Endothelial cell of umbilical vein (primary cell): ENCODE measurements around the gene CLTCL1.

Experiments used
- CTCF ChIP-seq, 2 donors: IDR thresholded peaks; 1 replicate in 1 of 2; 2 replicates in 1 of 2; pipeline ENCODE4 v1.5.1; 2011; ENCODE audit warnings: low read length in 2 of 2, mild to moderate bottlenecking in 2 of 2, moderate library complexity in 2 of 2, control low read depth in 1 of 2, inconsistent platforms in 1 of 2, low read depth in 1 of 2; ENCODE audit not compliant: insufficient read depth in 1 of 2; ENCODE audit errors: extremely low read depth in 1 of 2
- EZH2 ChIP-seq: IDR thresholded peaks from 2 replicates; pipeline ENCODE4 v1.6.1; 2012; ENCODE audit warnings: borderline replicate concordance, low read depth, mild to moderate bottlenecking, moderate library complexity, low read length, inconsistent platforms; ENCODE audit not compliant: severe bottlenecking
- GATA2 ChIP-seq: IDR thresholded peaks from 2 replicates; pipeline ENCODE4 v1.7.0; 2011; ENCODE audit warnings: low read depth, mild to moderate bottlenecking, moderate library complexity, mixed read lengths, low read length; ENCODE audit not compliant: insufficient read length, insufficient read depth
- MAX ChIP-seq: IDR thresholded peaks from 2 replicates; pipeline ENCODE4 v1.6.1; 2011; ENCODE audit not compliant: insufficient read depth, insufficient read length
- MYC ChIP-seq: IDR thresholded peaks from one replicate; pipeline ENCODE4 v1.6.1; 2011; ENCODE audit warnings: mild to moderate bottlenecking, low read depth, low read length
- POLR2A ChIP-seq: IDR thresholded peaks from 2 replicates; pipeline ENCODE4 v1.6.1; 2012; ENCODE audit warnings: low read depth, mild to moderate bottlenecking, control low read depth, low read length

- TF ChIP-seq CTCF (IDR thresholded peaks at IDR 0.05; ENCODE audit: extremely low read depth in 1 of 2, insufficient read depth in 1 of 2, low read depth in 1 of 2, low read length in 2 of 2) = no peak
- TF ChIP-seq MYC = no peak
- TF ChIP-seq POLR2A = no peak
- no peak for TF ChIP-seq EZH2
- TF ChIP-seq MAX = no peak
- TF ChIP-seq GATA2 = no peak
Observed at GRCh38 chr22:19225560-19225959, 66.0 kb downstream of the CLTCL1 start.
